Measurements from ENCODE around the gene OR5V1.
"Not testable (repeated sequence)": the region's sequence is repeated elsewhere in the genome, so short reads cannot be mapped to it uniquely, and the experiment has no call there.

OR5V1 gene

GRCh38 chr6:29368765-29369164 lies at the start of gene OR5V1:
Gene OR5V1 (minus strand): TSS chr6:29368865. CDS start chr6:29356195, 12,670 bp downstream.
- DNase-seq = no peak

- DNase-seq = no peak
Observed at GRCh38 chr6:29414588-29414987, 45.9 kb upstream of the OR5V1 start, which contains the start of gene OR12D1. Gene OR12D1 (plus strand): TSS chr6:29414928.

- DNase-seq = no peak
Observed at GRCh38 chr6:29403801-29404200, 35.1 kb upstream of the OR5V1 start.

- no peak for DNase-seq
Observed at GRCh38 chr6:29399525-29399924, 30.9 kb upstream of the OR5V1 start.

- DNase-seq = no peak
Observed at GRCh38 chr6:29395331-29395730, 26.7 kb upstream of the OR5V1 start, which contains the start of gene OR12D2. Gene OR12D2 (plus strand): TSS chr6:29395631. CDS start chr6:29396700, 1,069 bp downstream.

GRCh38 chr6:29388533-29388932 lies 19.9 kb upstream of the OR5V1 start:
- no peak for DNase-seq

GRCh38 chr6:29376003-29376402 lies 7.3 kb upstream of the OR5V1 start:
- DNase-seq = no peak

- no peak for DNase-seq
Observed at GRCh38 chr6:29375191-29375590, 6.5 kb upstream of the OR5V1 start, which contains the start of gene OR12D3. Gene OR12D3 (minus strand): TSS chr6:29375291. CDS start chr6:29375287, 4 bp downstream.

- no peak for DNase-seq
Observed at GRCh38 chr6:29355603-29356002, 13.1 kb downstream of the OR5V1 start.

GRCh38 chr6:29354980-29355379 lies 13.7 kb downstream of the OR5V1 start:
- DNase-seq = no peak

GRCh38 chr6:29349348-29349747 lies 19.3 kb downstream of the OR5V1 start:
- DNase-seq = not testable (repeated sequence)

- no peak for DNase-seq
Observed at GRCh38 chr6:29345380-29345779, 23.3 kb downstream of the OR5V1 start.

GRCh38 chr6:29336269-29336668 lies 32.4 kb downstream of the OR5V1 start:
- DNase-seq = no peak

GRCh38 chr6:29332676-29333075 lies 36.0 kb downstream of the OR5V1 start:
- DNase-seq = no peak

GRCh38 chr6:29325777-29326176 lies 42.9 kb downstream of the OR5V1 start:
- DNase-seq = no peak

- not testable (repeated sequence) for DNase-seq
Observed at GRCh38 chr6:29323332-29323731, 45.3 kb downstream of the OR5V1 start.

GRCh38 chr6:29319931-29320330 lies 48.7 kb downstream of the OR5V1 start:
- DNase-seq = no peak

All from NCI-H1105 treated with DMSO at 0.1 percent for 48 hours (cell line).